Neural crest cell (in vitro differentiated cells): Measurements from ENCODE around the gene CLEC2L. TPM values are rescaled to one million over a fixed set of nuclear protein-coding genes. Genes with fewer than 3 reads are reported as not detected.

Source experiments
- DNase-seq: peaks from one replicate; pipeline ENCODE4 v3.0.0; 2021; ENCODE audit warnings: low read depth, mixed read lengths, low spot score
- H3K27ac Mint-ChIP-seq: one replicate; pipeline ENCODE4 v1.8.0; 2021; ENCODE audit warnings: mild to moderate bottlenecking, mixed read lengths; ENCODE audit not compliant: unreplicated experiment
- H3K27me3 Mint-ChIP-seq: 2 replicates; pipeline ENCODE4 v1.8.0; 2021; ENCODE audit warnings: low read depth, mild to moderate bottlenecking, mixed read lengths
- H3K36me3 Mint-ChIP-seq: 2 replicates; pipeline ENCODE4 v1.8.0; 2021; ENCODE audit warnings: low read depth, mild to moderate bottlenecking, mixed read lengths
- H3K4me1 Mint-ChIP-seq: 2 replicates; pipeline ENCODE4 v1.8.0; 2021; ENCODE audit warnings: mixed read lengths
- H3K4me3 Mint-ChIP-seq: one replicate; pipeline ENCODE4 v1.8.0; 2021; ENCODE audit warnings: mild to moderate bottlenecking, mixed read lengths
- H3K9me3 Mint-ChIP-seq: 2 replicates; pipeline ENCODE4 v1.8.0; 2021; ENCODE audit warnings: mixed read lengths
- total RNA-seq: library from RNA; stranded (reverse); gene quantifications from 2 replicates; pipeline ENCODE4 v1.2.1, GENCODE V29; 2021
- TF ChIP-seq, protein P1 (sequence below): fragments of 200-600 bp; sonication (generic); conservative IDR thresholded peaks from 2 replicates; pipeline ENCODE4 v1.5.0; 2021; ENCODE audit warnings: antibody characterized with exemption, mild to moderate bottlenecking

CLEC2L gene
- total RNA-seq, 1 donor from 2014 or later: 0.65 TPM

DNA sequence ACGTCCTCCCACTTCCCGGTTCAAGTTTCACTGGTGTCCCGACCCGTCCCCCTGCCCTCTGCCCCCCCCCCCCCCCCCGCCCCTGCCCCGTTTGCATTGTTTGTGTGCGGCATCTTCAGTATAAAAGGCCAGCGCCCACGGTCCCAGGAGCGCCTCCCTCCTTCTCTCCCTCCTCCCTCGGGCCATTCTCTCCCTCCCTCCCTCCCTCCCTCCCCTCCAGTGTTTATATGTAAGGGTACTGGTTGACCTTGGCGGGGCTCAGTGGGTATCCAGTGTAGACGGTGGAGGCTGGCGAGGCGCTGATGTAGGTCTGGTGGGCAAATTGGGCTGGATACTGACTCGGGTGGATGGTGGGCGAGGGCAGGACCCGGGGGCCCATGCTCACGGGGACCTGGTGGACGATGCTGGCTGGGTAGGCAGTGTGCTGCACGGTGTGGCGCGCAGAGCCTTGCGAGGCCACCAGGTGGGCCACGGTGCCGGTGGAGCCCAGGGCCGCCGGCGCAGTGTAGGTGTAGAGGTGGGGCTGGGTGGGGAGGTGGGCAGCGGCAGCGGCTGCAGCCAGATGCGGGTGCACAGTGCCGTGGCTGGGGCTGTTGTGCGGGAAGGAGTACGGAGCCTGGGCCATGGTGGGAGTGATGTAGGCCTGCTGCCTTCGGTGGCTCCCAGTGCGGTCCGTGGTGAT, 49.4 kb downstream of the CLEC2L start:
- peaks cover 9% of the 10 kb centered on the region for H3K36me3 Mint-ChIP-seq
- no peak overlapping the region for H3K4me3 Mint-ChIP-seq
- H3K9me3 Mint-ChIP-seq: no peaks in the 10 kb centered on the region
- TF ChIP-seq, protein P1, sequence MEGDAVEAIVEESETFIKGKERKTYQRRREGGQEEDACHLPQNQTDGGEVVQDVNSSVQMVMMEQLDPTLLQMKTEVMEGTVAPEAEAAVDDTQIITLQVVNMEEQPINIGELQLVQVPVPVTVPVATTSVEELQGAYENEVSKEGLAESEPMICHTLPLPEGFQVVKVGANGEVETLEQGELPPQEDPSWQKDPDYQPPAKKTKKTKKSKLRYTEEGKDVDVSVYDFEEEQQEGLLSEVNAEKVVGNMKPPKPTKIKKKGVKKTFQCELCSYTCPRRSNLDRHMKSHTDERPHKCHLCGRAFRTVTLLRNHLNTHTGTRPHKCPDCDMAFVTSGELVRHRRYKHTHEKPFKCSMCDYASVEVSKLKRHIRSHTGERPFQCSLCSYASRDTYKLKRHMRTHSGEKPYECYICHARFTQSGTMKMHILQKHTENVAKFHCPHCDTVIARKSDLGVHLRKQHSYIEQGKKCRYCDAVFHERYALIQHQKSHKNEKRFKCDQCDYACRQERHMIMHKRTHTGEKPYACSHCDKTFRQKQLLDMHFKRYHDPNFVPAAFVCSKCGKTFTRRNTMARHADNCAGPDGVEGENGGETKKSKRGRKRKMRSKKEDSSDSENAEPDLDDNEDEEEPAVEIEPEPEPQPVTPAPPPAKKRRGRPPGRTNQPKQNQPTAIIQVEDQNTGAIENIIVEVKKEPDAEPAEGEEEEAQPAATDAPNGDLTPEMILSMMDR: no peak
- peaks cover 28% of the 10 kb centered on the region for H3K4me1 Mint-ChIP-seq
- no peak overlapping the region for H3K27ac Mint-ChIP-seq
- no peaks in the 10 kb centered on the region for H3K27me3 Mint-ChIP-seq
- DNase-seq: no peak

DNA sequence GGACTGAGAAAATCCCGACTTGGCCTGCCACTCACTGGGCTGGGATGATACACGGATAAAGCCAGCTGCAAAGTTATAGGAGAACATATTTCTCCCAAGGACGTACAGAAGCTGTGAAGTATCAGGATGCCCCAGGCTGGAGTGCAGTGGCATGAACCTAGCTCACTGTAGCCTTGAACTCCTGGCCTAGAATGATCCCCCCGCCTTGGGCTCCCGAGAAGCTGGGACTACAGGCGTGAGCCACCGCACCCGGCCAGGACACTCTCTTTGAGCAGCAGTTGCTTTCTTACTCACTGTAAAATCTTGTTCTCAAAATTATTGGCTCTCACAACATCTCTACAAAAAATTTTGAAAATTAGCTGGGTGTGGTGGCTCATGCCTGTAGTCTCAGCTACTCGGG, 50.4 kb downstream of the CLEC2L start:
- Mint-ChIP-seq H3K4me1 (peaks cover 28% of the 10 kb centered on the region), H3K4me3 (no peak overlapping the region), H3K27me3 (no peaks in the 10 kb centered on the region), H3K9me3 (no peaks in the 10 kb centered on the region), H3K36me3 (peaks cover 8% of the 10 kb centered on the region), H3K27ac (no peak overlapping the region)
- TF ChIP-seq, protein P1: no peak
- DNase-seq: no peak

DNA sequence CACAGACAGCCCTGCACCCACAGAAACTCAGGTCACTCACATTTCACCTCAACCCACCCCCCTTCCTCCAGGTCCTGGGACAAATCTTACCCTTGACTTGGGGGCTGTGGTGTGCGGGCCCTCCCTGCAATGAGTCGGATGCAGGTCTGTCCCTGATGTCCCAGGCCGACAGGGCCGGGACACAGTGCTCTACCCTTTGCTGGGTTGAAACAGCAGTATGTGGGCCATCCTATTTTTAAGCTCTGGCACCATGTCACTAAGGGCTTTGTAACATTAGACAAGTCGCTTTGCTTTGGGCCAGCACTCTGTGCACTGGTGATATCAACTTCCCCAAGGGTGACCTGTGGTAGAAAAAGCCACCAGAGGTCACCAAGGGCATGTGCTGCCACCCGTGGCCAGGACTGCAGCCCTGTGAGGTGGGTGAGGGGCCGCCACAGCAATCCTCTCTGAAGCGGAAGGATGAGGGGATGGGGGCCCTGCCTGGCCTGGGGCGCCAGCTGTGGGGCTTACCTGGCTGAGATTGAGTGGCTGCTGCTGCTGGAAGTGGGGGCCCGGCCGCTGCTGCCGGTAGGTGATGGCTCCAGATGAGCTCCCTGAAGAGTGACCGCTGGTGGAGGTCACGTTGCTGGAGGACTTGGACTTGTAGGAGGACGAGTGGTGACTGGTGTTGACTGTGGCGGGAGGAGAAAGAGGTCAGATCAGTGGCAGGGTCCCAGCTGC, 51.3 kb downstream of the CLEC2L start:
- H3K27ac Mint-ChIP-seq: no peak overlapping the region
- H3K9me3 Mint-ChIP-seq: no peaks in the 10 kb centered on the region

DNA sequence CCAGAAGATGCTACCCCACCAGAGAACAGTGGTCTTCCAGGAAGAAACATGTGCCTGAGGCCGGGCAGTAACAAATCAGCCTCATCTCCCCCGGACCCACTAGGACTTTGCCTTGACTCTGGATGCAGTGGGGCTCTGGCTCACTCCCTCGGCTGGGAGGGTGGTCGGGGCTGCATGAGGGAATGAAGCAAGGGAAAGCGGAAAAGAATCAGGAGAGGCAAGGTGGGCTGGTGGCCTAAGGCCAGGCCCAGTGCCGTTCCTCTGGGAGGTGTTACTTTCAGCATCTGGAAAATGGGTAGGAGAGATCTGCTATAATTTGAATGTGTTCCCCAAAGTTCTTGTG, 51.8 kb downstream of the CLEC2L start:
- Mint-ChIP-seq H3K4me1 (peaks cover 23% of the 10 kb centered on the region), H3K27me3 (no peaks in the 10 kb centered on the region), H3K9me3 (no peaks in the 10 kb centered on the region), H3K4me3 (no peak overlapping the region), H3K27ac (no peak overlapping the region), H3K36me3 (peaks cover 15% of the 10 kb centered on the region)
- TF ChIP-seq, protein P1: no peak
- DNase-seq: no peak

More for the DNA sequence above, 51.3 kb downstream of the CLEC2L start:
- Mint-ChIP-seq H3K4me3 (no peak overlapping the region), H3K27me3 (no peaks in the 10 kb centered on the region), H3K4me1 (peaks cover 28% of the 10 kb centered on the region), H3K36me3 (peaks cover 13% of the 10 kb centered on the region)
- TF ChIP-seq, protein P1: no peak
- DNase-seq: no peak

DNA sequence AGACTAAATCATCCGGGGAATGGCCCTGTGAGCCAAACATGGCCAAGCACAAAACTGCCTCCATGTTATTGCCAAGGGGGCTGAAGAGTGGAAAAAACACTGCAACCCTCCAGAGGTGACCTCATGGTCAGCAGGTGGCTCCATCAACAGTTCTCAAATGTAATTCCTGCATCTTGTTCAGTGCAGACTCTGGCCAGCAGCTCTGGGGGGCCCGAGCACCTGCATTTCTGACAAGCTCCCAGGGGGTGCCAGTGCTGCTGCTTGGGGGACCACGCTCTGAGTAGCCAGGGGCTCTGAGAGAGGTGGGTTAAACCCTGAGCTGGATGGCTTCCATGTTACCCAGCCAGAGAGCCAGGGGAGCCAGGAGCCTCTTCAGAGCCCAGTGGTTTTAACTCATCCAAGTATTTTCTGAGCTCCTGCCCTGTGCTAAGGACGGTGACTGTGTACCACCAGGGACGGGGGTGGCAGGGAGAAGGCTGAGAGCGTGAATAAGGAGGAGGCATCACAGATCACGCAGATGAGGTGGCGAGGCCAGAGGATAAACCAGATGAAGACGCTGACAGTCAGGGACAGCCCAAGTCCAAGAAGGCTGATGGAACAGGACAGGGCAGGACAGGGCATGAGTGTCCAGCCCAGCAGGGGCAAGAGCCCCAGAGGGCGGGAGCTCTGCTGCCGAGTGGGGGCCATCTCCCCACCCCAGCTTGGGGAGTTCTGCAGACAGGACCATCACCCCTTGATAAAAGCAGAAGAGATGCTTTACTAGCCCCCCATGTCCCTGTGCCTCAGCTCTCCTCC, 52.9 kb downstream of the CLEC2L start:
- Mint-ChIP-seq H3K36me3 (peaks cover 9% of the 10 kb centered on the region), H3K9me3 (no peaks in the 10 kb centered on the region), H3K4me3 (no peak overlapping the region), H3K27ac (no peak overlapping the region), H3K27me3 (no peaks in the 10 kb centered on the region), H3K4me1 (peaks cover 15% of the 10 kb centered on the region)
- DNase-seq: no peak
- TF ChIP-seq, protein P1: no peak
